IPS-NIHi7 (cell line): ENCODE data around the gene GKAP1.
"Not testable (repeated sequence)": the region's sequence is repeated elsewhere in the genome, so short reads cannot be mapped to it uniquely, and the experiment has no call there.

Experiments
- DNase-seq: peaks from one replicate; pipeline ENCODE4 v3.0.0; 2012; ENCODE audit warnings: mixed read lengths; ENCODE audit errors: extremely low spot score

GKAP1 gene

GRCh38 chr9:83817356-83818278 lies at the start of gene GKAP1:
Gene GKAP1, minus strand, starts transcription at chr9:83817769. Its CDS starts 11,252 bp downstream, at chr9:83806517.
- DNase-seq = peak; percentile 80

GRCh38 chr9:83849895-83850294 lies 32.3 kb upstream of the GKAP1 start:
- DNase-seq = not testable (repeated sequence)

- DNase-seq = not testable (repeated sequence)
These were observed 19.6 kb upstream of the GKAP1 start for GRCh38 chr9:83837070-83837643.

- not testable (repeated sequence) for DNase-seq
These were observed 13.0 kb upstream of the GKAP1 start for GRCh38 chr9:83830426-83831071.

- not testable (repeated sequence) for DNase-seq
These were observed 7.5 kb upstream of the GKAP1 start for GRCh38 chr9:83824986-83825623.

- peak; percentile 8 for DNase-seq
These were observed 586 bp downstream of the GKAP1 start for GRCh38 chr9:83817011-83817355.

GRCh38 chr9:83815120-83815519 lies 2.4 kb downstream of the GKAP1 start:
- DNase-seq = not testable (repeated sequence)

GRCh38 chr9:83809213-83809612 lies 8.4 kb downstream of the GKAP1 start:
- DNase-seq = not testable (repeated sequence)

- not testable (repeated sequence) for DNase-seq
These were observed 13.1 kb downstream of the GKAP1 start for GRCh38 chr9:83804454-83804853.

- DNase-seq = not testable (repeated sequence)
These were observed 13.6 kb downstream of the GKAP1 start for GRCh38 chr9:83803941-83804340.

GRCh38 chr9:83800236-83801033 lies 17.1 kb downstream of the GKAP1 start:
- DNase-seq = no peak

- no peak for DNase-seq
These were observed 23.5 kb downstream of the GKAP1 start for GRCh38 chr9:83794051-83794450.

GRCh38 chr9:83792746-83793145 lies 24.8 kb downstream of the GKAP1 start:
- DNase-seq = no peak

GRCh38 chr9:83778164-83778563 lies 39.4 kb downstream of the GKAP1 start:
- DNase-seq = no peak

- DNase-seq = no peak
These were observed 41.6 kb downstream of the GKAP1 start for GRCh38 chr9:83775932-83776331.

- no peak for DNase-seq
These were observed 44.7 kb downstream of the GKAP1 start for GRCh38 chr9:83772860-83773259.

GRCh38 chr9:83765376-83765775 lies 52.2 kb downstream of the GKAP1 start:
- DNase-seq = no peak

- no peak for DNase-seq
These were observed 63.1 kb downstream of the GKAP1 start for GRCh38 chr9:83754383-83754977.

- DNase-seq = no peak
These were observed 67.9 kb downstream of the GKAP1 start for GRCh38 chr9:83749706-83750105.

GRCh38 chr9:83744206-83744605 lies 73.4 kb downstream of the GKAP1 start:
- DNase-seq = no peak

- DNase-seq = no peak
These were observed 83.8 kb downstream of the GKAP1 start for GRCh38 chr9:83733739-83734138.
